GM08714 (cell line): ENCODE measurements around the gene ELMO1.

ENCODE experiments used
- H3K4me3 ChIP-seq: fragments of 200-500 bp; sonication (Bioruptor generic); 2 replicates; pipeline ENCODE4 v1.5.1; 2014; ENCODE audit warnings: mild to moderate bottlenecking, low read length, inconsistent platforms
- ZNF274 ChIP-seq: IDR thresholded peaks from 2 replicates; pipeline ENCODE4 v1.6.1; 2012; ENCODE audit warnings: mild to moderate bottlenecking, low read depth, low read length

ELMO1 gene

GRCh38 chr7:37416378-37417106 is 32.1 kb downstream of the ELMO1 start:
- TF ChIP-seq ZNF274, result no peak
- no peak overlapping the region for H3K4me3 ChIP-seq

- TF ChIP-seq ZNF274, result no peak
- H3K4me3 ChIP-seq, result no peak overlapping the region
Measured at GRCh38 chr7:37415629-37416028, 33.0 kb downstream of the ELMO1 start.

GRCh38 chr7:37414352-37414983 is 34.2 kb downstream of the ELMO1 start:
- TF ChIP-seq ZNF274, result no peak

GRCh38 chr7:37411444-37412034 is 37.1 kb downstream of the ELMO1 start:
- no peak for TF ChIP-seq ZNF274
- no peak overlapping the region for H3K4me3 ChIP-seq

More at GRCh38 chr7:37414352-37414983, 34.2 kb downstream of the ELMO1 start:
- H3K4me3 ChIP-seq, result no peak overlapping the region

- H3K4me3 ChIP-seq, result no peak overlapping the region
- TF ChIP-seq ZNF274, result no peak
Measured at GRCh38 chr7:37410305-37411229, 38.1 kb downstream of the ELMO1 start.

GRCh38 chr7:37409461-37409860 is 39.2 kb downstream of the ELMO1 start:
- H3K4me3 ChIP-seq, result no peak overlapping the region
- no peak for TF ChIP-seq ZNF274

GRCh38 chr7:37408291-37409228 is 40.1 kb downstream of the ELMO1 start:
- TF ChIP-seq ZNF274, result no peak
- H3K4me3 ChIP-seq, result peak overlapping the region; percentile 10; the same call in 1 of the 2 replicates

- no peak for TF ChIP-seq ZNF274
- H3K4me3 ChIP-seq, result no peak overlapping the region
Measured at GRCh38 chr7:37405603-37406122, 43.0 kb downstream of the ELMO1 start.

- no peak for TF ChIP-seq ZNF274
- H3K4me3 ChIP-seq, result no peak overlapping the region
Measured at GRCh38 chr7:37405128-37405527, 43.5 kb downstream of the ELMO1 start.

- no peak overlapping the region for H3K4me3 ChIP-seq
- TF ChIP-seq ZNF274, result no peak
Measured at GRCh38 chr7:37399876-37400421, 48.7 kb downstream of the ELMO1 start.

- no peak overlapping the region for H3K4me3 ChIP-seq
- no peak for TF ChIP-seq ZNF274
Measured at GRCh38 chr7:37398403-37398802, 50.3 kb downstream of the ELMO1 start.

GRCh38 chr7:37395618-37396259 is 52.9 kb downstream of the ELMO1 start:
- no peak for TF ChIP-seq ZNF274

More at GRCh38 chr7:37395618-37396259, 52.9 kb downstream of the ELMO1 start:
- no peak overlapping the region for H3K4me3 ChIP-seq
